GM12878 (cell line): ENCODE data around the gene TAB2. TPM values are rescaled to one million over a fixed set of nuclear protein-coding genes. Genes with fewer than 3 reads are reported as not detected.

ENCODE experiments used
- ATAC-seq: fragments of 200-7000 bp; cut with Tn5 transposase; 3 replicates; pipeline ENCODE4 v1.9.1; 2020; ENCODE audit warnings: mild to moderate bottlenecking, moderate library complexity
- BruUV-seq: library from RNA; stranded (reverse); fragments of 400-500 nt; replicated peaks from 2 replicates; lab custom pipeline; 2021; lab: Mats Ljungman, UMichigan
- CTCF ChIA-PET: fragments of 300-600 bp; sonication (Branson Sonifier 250); formaldehyde crosslinking; extraction: SDS; loops from one replicate; lab custom pipeline; 2021; ENCODE audit warnings: inconsistent platforms; lab: Yijun Ruan, JAX
- POLR2A ChIA-PET: fragments of 350-600 bp; formaldehyde crosslinking; extraction: SDS; loops from one replicate; lab custom pipeline; 2021; ENCODE audit warnings: inconsistent platforms; lab: Charles Lee
- RAD21 ChIA-PET: fragments of 300-600 bp; sonication (Branson Sonifier 250); formaldehyde crosslinking; loops from one replicate; lab custom pipeline; 2023; ENCODE audit warnings: antibody characterized with exemption; ENCODE audit not compliant: unreplicated experiment; lab: Charles Lee
- SMC1A ChIA-PET: fragments of 300-600 bp; sonication (Branson Sonifier 250); formaldehyde crosslinking; loops from one replicate; lab custom pipeline; 2023; ENCODE audit not compliant: unreplicated experiment, uncharacterized antibody; lab: Charles Lee
- DNase-seq: peaks from one replicate; pipeline ENCODE4 v3.0.0-alpha.2; 2011; ENCODE audit warnings: low read depth, low spot score
- FAIRE-seq: peaks from 3 replicates; lab custom pipeline; 2011; peaks lifted over from hg19 to GRCh38; lab: Jason Lieb, UNC
- H2AFZ ChIP-seq: 2 replicates; pipeline ENCODE4 v1.6.0; 2011; ENCODE audit warnings: low read depth, low read length, control low read depth; ENCODE audit not compliant: control insufficient read depth
- H3K27ac ChIP-seq: 2 replicates; pipeline ENCODE4 v1.5.1; 2011; ENCODE audit warnings: control low read depth; ENCODE audit not compliant: control insufficient read depth, insufficient read depth
- H3K27me3 ChIP-seq, 2 experiments: replicated peaks in 1 of 2; 2 replicates each; pipeline versions ENCODE4 v1.6.0 to v1.6.1; 2011; ENCODE audit warnings: low read length in 1 of 2; ENCODE audit not compliant: control insufficient read depth in 2 of 2, insufficient read depth in 2 of 2
- H3K36me3 ChIP-seq, 2 experiments: 2 replicates each; pipeline ENCODE4 v1.5.1; 2011; ENCODE audit warnings: low read length in 1 of 2; ENCODE audit not compliant: control insufficient read depth in 2 of 2, insufficient read depth in 2 of 2
- H3K4me1 ChIP-seq: 2 replicates; pipeline ENCODE4 v1.6.1; 2011; ENCODE audit warnings: mild to moderate bottlenecking, low read length, moderate library complexity, mixed read lengths; ENCODE audit not compliant: control insufficient read depth, insufficient read depth
- H3K4me2 ChIP-seq: 2 replicates; pipeline ENCODE4 v1.6.0; 2011; ENCODE audit warnings: control low read depth; ENCODE audit not compliant: control insufficient read depth, insufficient read depth
- H3K4me3 ChIP-seq: fragments of 200-600 bp; sonication (generic); 2 replicates; pipeline ENCODE4 v1.5.1; 2016
- H3K79me2 ChIP-seq: 2 replicates; pipeline ENCODE4 v1.6.0; 2011; ENCODE audit warnings: low read length; ENCODE audit not compliant: control insufficient read depth, insufficient read depth
- H3K9ac ChIP-seq: 2 replicates; pipeline ENCODE4 v1.8.0; 2011; ENCODE audit warnings: low read length, control low read depth, mixed read lengths; ENCODE audit not compliant: control insufficient read depth, insufficient read depth
- H3K9me3 ChIP-seq: replicated peaks from 3 replicates; pipeline ENCODE4 v1.5.1; 2011; ENCODE audit warnings: mild to moderate bottlenecking, low read length; ENCODE audit not compliant: control insufficient read depth, insufficient read depth
- H4K20me1 ChIP-seq: 2 replicates; pipeline ENCODE4 v1.6.0; 2011; ENCODE audit not compliant: control insufficient read depth, insufficient read depth
- BRCA1 ChIP-seq: IDR thresholded peaks from 2 replicates; pipeline ENCODE4 v1.6.1; 2011; ENCODE audit warnings: low read depth, low read length, improper control_type of control experiment
- CREM ChIP-seq: IDR thresholded peaks from 2 replicates; pipeline ENCODE4 v1.6.1; 2014; ENCODE audit warnings: antibody characterized with exemption, low read depth
- NR2C2 ChIP-seq: IDR thresholded peaks from 2 replicates; pipeline ENCODE4 v1.6.1; 2011; ENCODE audit warnings: borderline replicate concordance, low read depth; ENCODE audit not compliant: control insufficient read depth, insufficient read length
- RAD51 ChIP-seq: fragments of 450-650 bp; IDR thresholded peaks from 2 replicates; pipeline ENCODE4 v1.6.1; 2016; ENCODE audit warnings: moderate library complexity, mild to moderate bottlenecking, inconsistent platforms
- RB1 ChIP-seq: fragments of 450-650 bp; formaldehyde crosslinking; IDR thresholded peaks from 2 replicates; pipeline ENCODE4 v1.6.1; 2017; ENCODE audit warnings: mild to moderate bottlenecking, borderline replicate concordance
- WGBS: methylation state at CpG from one replicate; pipeline ENCODE4 v1.1.6; 2016; ENCODE audit warnings: low lambda C conversion rate; ENCODE audit not compliant: insufficient replicate concordance, insufficient coverage; ENCODE audit errors: missing lambda C conversion rate; 5-methylcytosine and 5-hydroxymethylcytosine counted together
- in situ Hi-C: fragments of 300-500 bp; cut with MboI; formaldehyde crosslinking; loops from 9 replicates; pipeline ENCODE4 v1.14.3; 2018; ENCODE audit warnings: mixed read lengths
- intact Hi-C: fragments of 100-400 bp; cut with micrococcal nuclease; formaldehyde crosslinking; loops from one replicate; pipeline ENCODE4 v1.14.2; 2022; ENCODE audit not compliant: unreplicated experiment
- polyA plus RNA-seq, 11 experiments: library from polyadenylated mRNA; depleted of rRNA in 4 of 11; unstranded in 6 of 11; stranded (reverse) in 5 of 11; fragments of >200 nt; fragmentation: Nextera tagmentation in 4 of 11; fragmentation: Illumina TruSeq in 1 of 11; extraction: Ambion mirVana in 4 of 11; extraction: Trizol in 1 of 11; gene quantifications; 1 replicate in 1 of 11; 2 replicates in 10 of 11; pipeline versions ENCODE4 v1.2.1 to v1.2.3, GENCODE V29; 2011 to 2016; ENCODE audit warnings: inconsistent platforms in 2 of 11, missing spikeins in 2 of 11, low read depth in 1 of 11
- total RNA-seq, 4 experiments: library from RNA; depleted of rRNA in 3 of 4; stranded (reverse); fragments of >200 nt in 3 of 4; fragmentation: Illumina TruSeq in 1 of 4; extraction: Trizol in 1 of 4; gene quantifications; 2 replicates each; pipeline versions ENCODE4 v1.2.1 to v1.2.3, GENCODE V29; 2013 to 2021
- TF ChIP-seq, protein P1 (sequence below): IDR thresholded peaks from 2 replicates; pipeline ENCODE4 v1.6.1; 2011; ENCODE audit warnings: borderline replicate concordance, low read depth, mild to moderate bottlenecking, moderate library complexity, low read length; ENCODE audit not compliant: insufficient read depth, poor library complexity, severe bottlenecking

Gene TAB2
- total and polyA plus RNA-seq, 10 of the 15 experiments (the other 5 are each of a cell fraction or from before 2014, with no cell fraction given) = 8.9 to 66.3 (median 23.0) TPM

DNA sequence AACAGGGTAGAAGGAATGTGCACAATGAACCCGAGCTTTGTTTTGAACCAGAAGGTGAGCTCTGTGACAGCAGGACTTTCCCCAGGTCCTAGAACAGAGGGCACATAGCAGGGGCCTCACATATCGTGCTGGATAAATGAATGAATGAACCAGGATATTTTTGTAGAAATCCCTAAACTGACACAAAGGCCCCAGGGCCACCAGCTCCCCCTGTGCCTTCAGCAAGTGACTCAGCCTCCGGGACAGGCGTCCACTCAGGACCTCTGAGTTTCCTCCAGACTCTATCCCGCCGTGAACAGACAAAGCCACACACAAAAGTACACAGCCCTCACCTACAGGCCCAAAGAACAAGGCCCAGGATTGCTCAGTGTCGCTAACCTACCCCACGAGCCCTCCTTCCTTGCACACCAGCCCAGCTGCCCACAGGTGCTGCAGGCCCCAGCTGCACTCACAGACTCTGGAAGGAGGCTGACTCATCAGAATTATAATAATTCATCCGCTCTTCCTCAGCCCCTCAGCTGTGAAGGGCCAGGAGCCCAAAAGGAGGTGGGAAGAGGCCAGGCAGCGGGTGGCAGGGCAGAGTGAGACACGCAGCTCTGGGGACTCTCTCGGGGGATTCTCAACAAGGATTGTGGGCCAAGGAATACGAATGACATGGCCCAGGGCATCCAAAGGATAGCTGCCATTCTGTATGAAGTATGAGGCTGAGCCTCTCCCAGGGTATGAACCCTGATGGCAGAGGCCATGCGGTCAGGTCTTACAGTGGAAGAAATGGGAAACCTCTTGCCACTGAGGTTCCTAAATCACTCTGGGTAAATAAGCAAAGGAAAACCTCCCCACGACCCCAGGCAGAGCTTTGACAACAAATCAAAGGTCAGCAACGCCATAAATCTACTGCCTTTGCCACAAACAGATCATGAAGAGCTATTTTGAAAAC lies 123.5 kb downstream of the TAB2 start:
- Histone ChIP-seq H2AFZ (no peak overlapping the region), H3K79me2 (no peaks in the 10 kb centered on the region), H3K4me2 (no peak overlapping the region), H4K20me1 (no peaks in the 10 kb centered on the region), H3K36me3 (no peaks in the 10 kb centered on the region), H3K4me3 (no peak overlapping the region), H3K4me1 (peaks cover 9% of the 10 kb centered on the region)
- BruUV-seq = no TSS peak
- ATAC-seq (no peak), FAIRE-seq (no peak), DNase-seq (no peak)
- CTCF ChIA-PET = interaction anchor here (0.7 to 1.7 kb wide), 4 partner anchors 9 to 370 kb away, joined by 3 to 6 read pairs (median 4); no protein-coding TSS in a partner anchor
- RAD21 ChIA-PET = no interaction called here
- POLR2A ChIA-PET = interaction anchor here (0.6 to 1.4 kb wide), 4 partner anchors 12 to 326 kb away, joined by 3 read pairs; partner anchors contain the start of gene ZC3H12D
- intact Hi-C loops = no loop called here
- TF ChIP-seq NR2C2 (no peak), CREM (no peak), BRCA1 (no peak), RAD51 (no peak), RB1 (no peak)
- TF ChIP-seq, protein P1, sequence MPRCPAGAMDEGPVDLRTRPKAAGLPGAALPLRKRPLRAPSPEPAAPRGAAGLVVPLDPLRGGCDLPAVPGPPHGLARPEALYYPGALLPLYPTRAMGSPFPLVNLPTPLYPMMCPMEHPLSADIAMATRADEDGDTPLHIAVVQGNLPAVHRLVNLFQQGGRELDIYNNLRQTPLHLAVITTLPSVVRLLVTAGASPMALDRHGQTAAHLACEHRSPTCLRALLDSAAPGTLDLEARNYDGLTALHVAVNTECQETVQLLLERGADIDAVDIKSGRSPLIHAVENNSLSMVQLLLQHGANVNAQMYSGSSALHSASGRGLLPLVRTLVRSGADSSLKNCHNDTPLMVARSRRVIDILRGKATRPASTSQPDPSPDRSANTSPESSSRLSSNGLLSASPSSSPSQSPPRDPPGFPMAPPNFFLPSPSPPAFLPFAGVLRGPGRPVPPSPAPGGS = peak; percentile 73
- TF ChIP-seq, all 136 proteins: peak for 1
- H3K9ac ChIP-seq = no peak overlapping the region
- in situ Hi-C loops = loop anchor here (25.0 kb wide), 1 partner anchor 679 kb away; no protein-coding TSS in a partner anchor
- no peaks in the 10 kb centered on the region for H3K27me3 ChIP-seq
- no peak overlapping the region for H3K27ac ChIP-seq
- SMC1A ChIA-PET = interaction anchor here (0.7 to 3.9 kb wide), 10 partner anchors 9 to 414 kb away, joined by 3 to 25 read pairs (median 4); no protein-coding TSS in a partner anchor
- 76% methylated on average over 16 of the region's 16 CpGs for WGBS
- H3K9me3 ChIP-seq = no peaks in the 10 kb centered on the region; the same call in 2 of the 3 replicates
